HCT116 (cell line): ENCODE measurements around the gene EIF3B. TPM values are rescaled to one million over a fixed set of nuclear protein-coding genes. Genes with fewer than 3 reads are reported as not detected.

Experiments used
- ATAC-seq: fragments of 200-7000 bp; cut with Tn5 transposase; 2 replicates; pipeline ENCODE4 v1.9.1; 2020; ENCODE audit warnings: mild to moderate bottlenecking, moderate library complexity
- BruUV-seq: library from RNA; stranded (reverse); fragments of 400-500 nt; replicated peaks from 2 replicates; lab custom pipeline; 2021; lab: Mats Ljungman, UMichigan
- CTCF ChIA-PET: fragments of 300-600 bp; sonication (Branson Sonifier 250); formaldehyde crosslinking; loops from one replicate; lab custom pipeline; 2021; ENCODE audit warnings: antibody characterized with exemption; lab: Charles Lee
- POLR2A ChIA-PET: fragments of 300-600, 350-600 bp; sonication (Branson Sonifier 250); formaldehyde crosslinking; loops from one replicate; lab custom pipeline; 2021; ENCODE audit warnings: antibody characterized with exemption; lab: Charles Lee
- RAD21 ChIA-PET, 2 experiments: fragments of 300-600 bp; sonication (Branson Sonifier 250); formaldehyde crosslinking; loops; one replicate each; lab custom pipeline; 2023; ENCODE audit warnings: low total read pairs in 2 of 2; ENCODE audit not compliant: uncharacterized antibody in 2 of 2, unreplicated experiment in 2 of 2, low non-redundant PET in 1 of 2; lab: Charles Lee
- DNase-seq: peaks from one replicate; pipeline ENCODE4 v3.0.0-alpha.2; 2010; ENCODE audit warnings: low read depth, low spot score
- H2AFZ ChIP-seq: fragments of 200-600 bp; shearing (Covaris generic), sonication (generic); 2 replicates; pipeline ENCODE4 v1.6.1; 2017; ENCODE audit warnings: low read depth, mixed run types, mixed read lengths, antibody characterized with exemption, low read length; ENCODE audit not compliant: poor library complexity, severe bottlenecking
- H3K27ac ChIP-seq: 2 replicates; pipeline ENCODE4 v1.5.1; 2012; ENCODE audit warnings: low read depth, low read length
- H3K27me3 ChIP-seq: fragments of 200-600 bp; sonication (generic); 2 replicates; pipeline ENCODE4 v1.6.1; 2016; ENCODE audit warnings: mixed run types, low read length, mixed read lengths; ENCODE audit not compliant: insufficient read depth
- H3K36me3 ChIP-seq, 2 experiments: fragments of 200-500 bp in 1 of 2; fragments of 200-600 bp in 1 of 2; sonication (Bioruptor generic) in 1 of 2; sonication (generic) in 1 of 2; 2 replicates each; pipeline versions ENCODE4 v1.5.1 to v1.6.1; 2014 to 2016; ENCODE audit warnings: low read length in 2 of 2, inconsistent platforms in 1 of 2, mixed read lengths in 1 of 2, mixed run types in 1 of 2; ENCODE audit not compliant: insufficient read depth in 2 of 2, control insufficient read depth in 1 of 2
- H3K4me1 ChIP-seq, 2 experiments: fragments of 200-600 bp in 1 of 2; sonication (generic) in 1 of 2; 2 replicates each; pipeline versions ENCODE4 v1.5.1 to v1.6.1; 2012 to 2017; ENCODE audit warnings: low read length in 2 of 2, inconsistent platforms in 1 of 2, mild to moderate bottlenecking in 1 of 2, mixed read lengths in 1 of 2, mixed run types in 1 of 2, moderate library complexity in 1 of 2; ENCODE audit not compliant: insufficient read depth in 2 of 2, control insufficient read depth in 1 of 2
- H3K4me2 ChIP-seq: fragments of 200-600 bp; sonication (generic); 2 replicates; pipeline ENCODE4 v1.6.1; 2017; ENCODE audit warnings: mixed run types, low read length, mixed read lengths
- H3K4me3 ChIP-seq, 2 experiments: fragments of 200-600 bp in 1 of 2; sonication (generic) in 1 of 2; replicated peaks in 1 of 2; 2 replicates each; pipeline ENCODE4 v1.5.1; 2011 to 2016; ENCODE audit warnings: low read length in 2 of 2, control low read depth in 1 of 2, low read depth in 1 of 2, mild to moderate bottlenecking in 1 of 2, mixed read lengths in 1 of 2, mixed run types in 1 of 2
- H3K79me2 ChIP-seq: fragments of 200-600 bp; sonication (generic); 2 replicates; pipeline ENCODE4 v1.6.1; 2017; ENCODE audit warnings: mild to moderate bottlenecking, mixed run types, low read length, moderate library complexity, mixed read lengths; ENCODE audit not compliant: insufficient read depth
- H3K9ac ChIP-seq: fragments of 200-600 bp; sonication (generic); 2 replicates; pipeline ENCODE4 v1.6.1; 2016; ENCODE audit warnings: low read length, mixed read lengths
- H3K9me2 ChIP-seq: fragments of 200-600 bp; sonication (generic), shearing (Covaris generic); 2 replicates; pipeline ENCODE4 v1.6.1; 2017; ENCODE audit warnings: mixed run types, mild to moderate bottlenecking, moderate library complexity; ENCODE audit not compliant: insufficient read depth
- H3K9me3 ChIP-seq, 2 experiments: fragments of 200-500 bp in 1 of 2; fragments of 200-600 bp in 1 of 2; sonication (Bioruptor generic) in 1 of 2; sonication (generic) in 1 of 2; 2 replicates each; pipeline ENCODE4 v1.6.1; 2014 to 2017; ENCODE audit warnings: low read length in 2 of 2, mixed read lengths in 2 of 2, inconsistent platforms in 1 of 2, low read depth in 1 of 2, mild to moderate bottlenecking in 1 of 2, mixed run types in 1 of 2, moderate library complexity in 1 of 2; ENCODE audit not compliant: control insufficient read depth in 1 of 2, insufficient read depth in 1 of 2
- H4K20me1 ChIP-seq: fragments of 200-600 bp; sonication (generic), shearing (Covaris generic); 2 replicates; pipeline ENCODE4 v1.6.1; 2017; ENCODE audit warnings: mixed run types, mild to moderate bottlenecking, moderate library complexity; ENCODE audit not compliant: insufficient read depth
- CBX3 ChIP-seq: IDR thresholded peaks from 2 replicates; pipeline ENCODE4 v1.6.1; 2012; ENCODE audit warnings: low read depth
- CEBPB ChIP-seq: IDR thresholded peaks from 2 replicates; pipeline ENCODE4 v1.6.1; 2012; ENCODE audit warnings: low read depth
- CTCF ChIP-seq, 3 experiments: fragments of 200-600 bp in 1 of 3; sonication (generic) in 1 of 3; IDR thresholded peaks in 2 of 3; conservative IDR thresholded peaks in 1 of 3; 2 replicates each; pipeline ENCODE4 v1.5.1; 2012 to 2017; ENCODE audit warnings: low read depth in 2 of 3, low read length in 2 of 3, antibody characterized with exemption in 1 of 3, borderline replicate concordance in 1 of 3, control low read depth in 1 of 3, mild to moderate bottlenecking in 1 of 3, mixed read lengths in 1 of 3, mixed run types in 1 of 3, moderate library complexity in 1 of 3; ENCODE audit not compliant: insufficient read depth in 1 of 3
- EGR1 ChIP-seq: IDR thresholded peaks from 2 replicates; pipeline ENCODE4 v1.6.1; 2012; ENCODE audit warnings: low read depth
- ELF1 ChIP-seq: IDR thresholded peaks from 2 replicates; pipeline ENCODE4 v1.6.1; 2012; ENCODE audit warnings: low read depth, borderline replicate concordance
- EZH2 ChIP-seq: fragments of 200-600 bp; sonication (generic); IDR thresholded peaks from 2 replicates; pipeline ENCODE4 v1.6.1; 2017; ENCODE audit warnings: antibody characterized with exemption, mixed run types
- FOSL1 ChIP-seq: IDR thresholded peaks from 2 replicates; pipeline ENCODE4 v1.6.1; 2012; ENCODE audit warnings: low read depth
- JUND ChIP-seq: IDR thresholded peaks from 2 replicates; pipeline ENCODE4 v1.6.1; 2012
- MAX ChIP-seq: IDR thresholded peaks from 2 replicates; pipeline ENCODE4 v1.6.1; 2012
- POLR2A ChIP-seq: IDR thresholded peaks from 2 replicates; pipeline ENCODE4 v1.7.0; 2011; ENCODE audit warnings: borderline replicate concordance; ENCODE audit not compliant: insufficient read depth, insufficient read length; ENCODE audit errors: extremely low read depth
- POLR2AphosphoS5 ChIP-seq: IDR thresholded peaks from 2 replicates; pipeline ENCODE4 v1.6.1; 2011; ENCODE audit warnings: mild to moderate bottlenecking, low read depth, low read length, moderate library complexity
- RAD21 ChIP-seq: IDR thresholded peaks from 2 replicates; pipeline ENCODE4 v1.6.1; 2012; ENCODE audit warnings: low read depth, mild to moderate bottlenecking
- REST ChIP-seq: IDR thresholded peaks from 2 replicates; pipeline ENCODE4 v1.6.1; 2012; ENCODE audit warnings: low read depth
- SIN3A ChIP-seq: IDR thresholded peaks from 2 replicates; pipeline ENCODE4 v1.6.1; 2012; ENCODE audit warnings: low read depth
- SP1 ChIP-seq: IDR thresholded peaks from 2 replicates; pipeline ENCODE4 v1.6.1; 2012; ENCODE audit warnings: low read depth
- SRF ChIP-seq: IDR thresholded peaks from 2 replicates; pipeline ENCODE4 v1.6.1; 2012; ENCODE audit warnings: low read depth
- TCF7L2 ChIP-seq: IDR thresholded peaks from 2 replicates; pipeline ENCODE4 v1.7.0; 2011; ENCODE audit warnings: borderline replicate concordance, inconsistent platforms; ENCODE audit not compliant: insufficient read depth, insufficient read length; ENCODE audit errors: extremely low read depth
- YY1 ChIP-seq: IDR thresholded peaks from 2 replicates; pipeline ENCODE4 v1.6.1; 2011; ENCODE audit warnings: low read length, low read depth, moderate library complexity, mild to moderate bottlenecking; ENCODE audit not compliant: insufficient replicate concordance; ENCODE audit errors: extremely low read depth
- ZNF274 ChIP-seq: fragments of 200-500 bp; sonication (Bioruptor generic); IDR thresholded peaks from 2 replicates; pipeline ENCODE4 v1.6.1; 2014; ENCODE audit warnings: mild to moderate bottlenecking, low read depth, low read length, inconsistent platforms
- intact Hi-C: fragments of 100-400 bp; cut with micrococcal nuclease; formaldehyde crosslinking; loops from 2 replicates; pipeline ENCODE4 v1.10.0; 2022
- total RNA-seq: library from RNA; stranded (reverse); gene quantifications from one replicate; pipeline ENCODE4 v1.2.1, GENCODE V29; 2021; ENCODE audit not compliant: unreplicated experiment
- TF ChIP-seq, protein P1 (sequence below): IDR thresholded peaks from 2 replicates; pipeline ENCODE4 v1.6.1; 2012

EIF3B gene
- total RNA-seq, 1 experiment from 2014 or later: 324 TPM

DNA sequence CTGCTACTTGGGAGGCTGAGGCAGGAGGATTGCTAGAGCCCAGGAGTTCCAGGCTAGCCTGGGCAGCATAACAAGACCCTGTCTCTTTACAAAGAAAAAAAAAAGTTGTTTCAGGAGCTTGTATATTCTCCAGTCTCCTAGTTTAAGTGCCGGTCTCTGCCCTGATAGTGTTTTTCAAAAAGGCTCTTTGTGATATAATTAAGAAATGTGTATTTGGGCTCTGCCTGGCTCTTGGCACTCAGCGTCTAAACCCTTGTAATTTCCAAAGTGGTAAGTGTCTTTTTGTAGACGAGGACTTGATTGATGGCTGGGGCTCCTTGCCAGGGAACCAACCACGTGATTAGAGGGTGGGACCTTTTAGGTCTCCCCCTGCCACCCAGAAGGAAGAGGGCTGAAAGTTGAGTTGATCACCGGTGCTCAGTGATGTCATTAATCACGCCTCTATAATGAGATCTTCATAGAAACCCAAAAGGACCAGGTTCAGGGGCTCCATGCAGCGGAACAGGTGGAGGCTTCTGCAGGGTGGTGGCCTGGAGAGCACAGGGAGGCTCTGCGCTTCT is 4.4 kb downstream of the EIF3B start:
- intact Hi-C loops: no loop called here
- Histone ChIP-seq H3K4me2 (no peak overlapping the region), H3K9me2 (no peaks in the 10 kb centered on the region), H3K79me2 (peaks cover 88% of the 10 kb centered on the region), H3K36me3 (peaks cover 41 to 65% of the 10 kb centered on the region in 2 experiments), H3K4me1 (peaks cover 5 to 22% of the 10 kb centered on the region in 2 experiments; a peak in 3 of 4 replicates), H3K27me3 (no peaks in the 10 kb centered on the region), H3K27ac (no peak overlapping the region), H4K20me1 (peaks cover 50% of the 10 kb centered on the region; the same call in 1 of the 2 replicates), H3K9ac (no peak overlapping the region), H2AFZ (no peak overlapping the region), H3K9me3 (no peaks in the 10 kb centered on the region), H3K4me3 (no peak overlapping the region)
- TF ChIP-seq EZH2: no peak
- no peak for TF ChIP-seq JUND
- no peak for TF ChIP-seq MAX
- no peak for TF ChIP-seq POLR2A
- no peak for TF ChIP-seq CEBPB
- TF ChIP-seq POLR2AphosphoS5: no peak
- TF ChIP-seq, protein P1, sequence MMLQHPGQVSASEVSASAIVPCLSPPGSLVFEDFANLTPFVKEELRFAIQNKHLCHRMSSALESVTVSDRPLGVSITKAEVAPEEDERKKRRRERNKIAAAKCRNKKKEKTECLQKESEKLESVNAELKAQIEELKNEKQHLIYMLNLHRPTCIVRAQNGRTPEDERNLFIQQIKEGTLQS: no peak
- no peak for TF ChIP-seq CTCF (IDR thresholded peaks at IDR 0.05 in 2 of 3, conservative IDR thresholded peaks at IDR 0.05 in 1 of 3; ENCODE audit: borderline replicate concordance in 1 of 3, insufficient read depth in 1 of 3, low read depth in 2 of 3, low read length in 2 of 3)
- TF ChIP-seq ELF1: no peak
- no peak for TF ChIP-seq SIN3A
- TF ChIP-seq CBX3: no peak
- no peak for TF ChIP-seq SRF
- no peak for TF ChIP-seq YY1
- no peak for TF ChIP-seq SP1
- TF ChIP-seq REST: no peak
- no peak for TF ChIP-seq EGR1
- no peak for TF ChIP-seq FOSL1
- TF ChIP-seq ZNF274: no peak
- TF ChIP-seq RAD21: no peak
- no peak for TF ChIP-seq TCF7L2
- RAD21 ChIA-PET: no interaction called here
- no TSS peak for BruUV-seq
- ATAC-seq: no peak
- DNase-seq: no peak
- CTCF ChIA-PET: no interaction called here
- POLR2A ChIA-PET: no interaction called here
